GM18870 (cell line): ENCODE measurements around the gene CHST15.

ENCODE experiments used
- ATAC-seq: cut with Tn5 transposase; IDR thresholded peaks from one replicate; pipeline ENCODE4 v1.9.1; 2021; ENCODE audit warnings: moderate library complexity; ENCODE audit not compliant: unreplicated experiment

The CHST15 gene

DNA sequence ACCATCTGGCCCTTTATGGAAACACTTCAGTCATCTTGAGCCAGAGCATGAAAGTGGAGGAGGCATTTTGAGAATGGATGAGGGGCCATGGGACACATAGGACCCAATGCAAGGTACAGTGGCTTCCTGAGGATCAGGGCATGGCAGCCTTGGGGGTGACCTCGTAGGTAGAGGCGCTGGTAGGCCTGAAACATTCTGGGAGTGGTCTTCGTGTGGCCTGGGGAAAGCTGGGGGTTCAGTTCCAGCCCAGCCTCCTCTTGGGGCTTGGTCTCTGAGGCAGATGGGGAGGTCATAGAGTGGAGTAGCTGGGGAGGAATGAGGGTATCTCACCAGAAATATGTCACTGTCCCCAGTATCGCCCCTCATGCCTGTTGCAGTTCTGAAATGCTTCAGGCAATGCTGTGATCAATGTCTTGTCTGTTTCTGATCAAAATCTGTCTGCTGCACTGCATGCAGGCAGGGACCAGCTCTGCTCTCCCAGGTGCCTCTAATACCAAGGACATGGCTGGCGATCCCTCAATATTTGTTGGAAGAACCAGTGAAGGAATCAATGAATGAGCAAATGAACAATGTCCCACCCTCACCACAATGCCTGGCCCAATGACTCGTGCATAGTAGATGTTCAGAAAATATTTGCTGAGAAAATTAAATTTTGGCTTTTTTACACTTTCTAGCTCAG is 90.9 kb downstream of the CHST15 start:
- ATAC-seq: no peak

DNA sequence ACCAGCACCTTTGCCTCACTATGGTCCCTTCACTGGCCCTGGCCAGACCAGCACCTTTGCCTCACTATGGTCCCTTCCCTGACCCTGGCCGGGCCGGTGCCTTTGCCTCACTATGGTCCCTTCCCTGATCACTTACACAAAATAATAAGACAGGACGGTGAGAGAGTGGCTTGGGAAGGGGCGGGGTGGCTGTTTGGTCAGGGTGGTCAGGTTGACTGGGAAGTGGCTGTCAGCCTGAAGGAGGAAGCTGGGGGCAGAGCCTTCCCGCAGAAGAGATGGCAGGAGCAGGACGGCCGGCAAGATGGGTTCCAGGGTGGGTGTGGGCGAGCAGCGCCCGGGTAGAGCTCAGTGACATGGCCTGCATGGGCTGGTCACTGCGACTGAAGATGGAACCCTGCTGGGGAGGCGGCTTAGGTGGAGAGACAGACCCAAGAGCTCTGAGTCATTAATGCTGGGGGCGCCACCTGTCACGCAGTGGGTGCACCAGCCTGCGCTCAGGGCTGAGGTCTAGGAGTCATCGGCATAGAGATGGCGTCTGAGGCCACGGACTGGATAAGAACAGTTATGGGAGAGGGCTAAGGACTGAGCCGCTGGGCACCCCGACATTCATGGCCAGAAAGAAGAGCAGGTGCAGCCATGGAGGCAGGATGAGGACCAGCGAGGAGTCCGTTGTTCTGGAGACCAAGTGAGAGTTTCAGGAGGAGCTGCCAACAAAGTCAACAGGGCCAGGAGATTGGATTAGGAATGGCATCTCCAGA is 91.8 kb downstream of the CHST15 start:
- no peak for ATAC-seq

DNA sequence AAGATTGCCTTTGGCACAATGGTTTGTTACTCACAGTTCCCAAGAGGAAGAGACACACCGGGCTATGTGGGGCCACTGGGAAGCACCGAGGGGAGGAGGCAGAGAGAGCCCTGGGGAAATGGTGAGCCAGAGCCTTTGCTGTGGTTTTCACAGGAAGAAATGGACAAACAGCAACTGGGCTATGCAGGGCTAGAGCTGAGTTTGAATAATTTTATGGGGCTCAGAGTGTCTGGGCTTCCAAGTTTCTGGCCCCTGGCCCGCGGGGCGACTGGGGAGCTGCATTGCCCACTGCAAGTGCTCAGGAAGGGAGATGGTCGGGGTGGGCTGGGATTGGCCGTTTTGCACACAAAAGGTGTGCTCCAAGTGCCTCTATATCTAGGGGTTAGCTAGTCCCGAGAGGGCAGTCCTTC is 92.6 kb downstream of the CHST15 start:
- no peak for ATAC-seq

DNA sequence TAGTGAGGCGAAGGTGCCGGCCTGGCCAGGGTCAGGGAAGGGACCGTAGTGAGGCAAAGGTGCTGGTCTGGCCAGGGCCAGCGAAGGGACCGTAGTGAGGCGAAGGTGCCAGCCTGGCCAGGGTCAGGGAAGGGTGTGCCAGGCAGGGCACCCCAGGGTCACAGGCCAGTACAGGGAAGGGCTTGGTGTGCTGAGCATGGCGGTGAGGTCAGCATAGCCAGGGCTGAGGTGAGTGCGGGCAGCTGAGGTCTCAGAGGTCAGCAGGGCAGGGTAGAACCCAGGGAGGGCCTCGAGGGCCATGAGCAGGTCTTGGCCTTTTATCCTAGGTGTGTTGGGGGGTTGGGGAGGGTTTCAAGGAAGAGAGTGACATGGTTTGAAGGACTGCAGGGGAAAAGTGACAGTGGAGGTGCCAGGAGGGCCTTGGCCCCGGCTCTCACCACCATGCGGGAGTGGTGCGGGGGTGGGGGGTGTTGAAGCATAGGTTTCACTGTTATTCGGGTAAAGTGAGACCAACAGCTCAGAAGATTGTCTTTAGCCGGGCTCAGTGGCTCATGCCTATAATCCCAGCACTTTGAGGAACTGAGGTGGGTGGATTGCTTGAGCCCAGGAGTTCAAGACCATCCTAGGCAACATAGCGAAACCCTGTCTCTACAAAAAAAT is 93.3 kb downstream of the CHST15 start:
- no peak for ATAC-seq

DNA sequence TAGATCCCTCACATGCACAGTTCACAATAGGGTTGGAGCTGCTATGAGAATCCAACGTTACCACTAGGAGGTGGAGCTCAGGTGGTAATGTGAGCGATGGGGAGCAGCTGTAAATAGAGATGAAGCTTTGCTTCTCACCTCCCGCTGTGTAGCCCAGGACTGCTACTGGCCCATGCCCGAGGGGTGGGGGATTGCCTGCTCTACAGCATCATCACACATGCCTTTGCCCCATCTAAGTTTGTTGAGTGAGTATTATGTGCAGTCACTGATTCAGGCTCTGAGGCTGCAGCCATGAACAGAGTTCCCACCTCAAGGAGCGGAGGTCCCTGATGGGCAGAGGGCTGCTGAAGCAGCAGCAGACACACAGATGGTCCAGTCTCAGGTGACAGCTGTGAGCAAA is 94.1 kb downstream of the CHST15 start:
- no peak for ATAC-seq

DNA sequence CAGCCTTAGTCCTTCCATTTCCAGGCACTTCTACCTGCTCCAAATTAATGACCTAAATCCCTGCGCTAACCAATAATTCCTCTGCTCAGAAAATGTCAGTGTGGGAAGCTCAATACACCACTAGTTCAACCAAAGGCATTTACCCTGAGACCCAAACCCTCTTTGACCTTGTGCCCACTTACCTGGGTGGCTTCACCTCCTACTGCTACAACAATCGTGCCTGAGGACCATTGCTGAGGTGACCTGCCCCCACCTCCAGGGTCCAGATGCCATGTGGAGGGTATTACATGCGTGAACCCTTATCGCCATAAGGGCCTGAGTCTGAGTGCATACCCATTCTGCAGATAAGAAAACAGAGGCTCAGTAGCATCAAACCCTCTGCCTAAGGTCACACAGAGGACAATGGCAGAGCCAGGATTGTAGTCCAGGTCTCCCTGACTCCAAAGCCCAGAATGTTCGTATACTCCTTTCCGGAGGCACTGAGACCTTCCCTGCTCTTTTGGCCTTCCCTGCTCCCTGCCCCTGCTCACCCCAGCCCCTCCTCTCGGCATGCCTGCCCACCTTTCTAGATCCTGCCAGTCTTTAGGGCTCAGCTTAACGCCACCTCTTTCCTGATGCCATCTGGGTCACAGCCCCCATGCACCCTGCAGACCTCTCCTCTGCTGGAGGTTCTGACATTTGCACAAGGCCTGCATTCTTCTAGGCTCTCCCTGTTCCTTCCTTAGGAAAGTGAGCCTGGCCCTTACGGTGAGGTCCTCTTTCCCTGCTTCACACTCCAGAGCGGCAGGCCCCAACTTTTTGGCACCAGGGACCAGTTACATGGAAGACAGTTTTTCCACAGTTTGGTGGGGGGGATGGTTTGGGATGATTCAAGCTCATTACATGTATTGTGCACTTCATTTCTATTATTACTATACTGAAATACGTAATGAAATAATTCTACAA is 94.9 kb downstream of the CHST15 start:
- ATAC-seq: no peak

DNA sequence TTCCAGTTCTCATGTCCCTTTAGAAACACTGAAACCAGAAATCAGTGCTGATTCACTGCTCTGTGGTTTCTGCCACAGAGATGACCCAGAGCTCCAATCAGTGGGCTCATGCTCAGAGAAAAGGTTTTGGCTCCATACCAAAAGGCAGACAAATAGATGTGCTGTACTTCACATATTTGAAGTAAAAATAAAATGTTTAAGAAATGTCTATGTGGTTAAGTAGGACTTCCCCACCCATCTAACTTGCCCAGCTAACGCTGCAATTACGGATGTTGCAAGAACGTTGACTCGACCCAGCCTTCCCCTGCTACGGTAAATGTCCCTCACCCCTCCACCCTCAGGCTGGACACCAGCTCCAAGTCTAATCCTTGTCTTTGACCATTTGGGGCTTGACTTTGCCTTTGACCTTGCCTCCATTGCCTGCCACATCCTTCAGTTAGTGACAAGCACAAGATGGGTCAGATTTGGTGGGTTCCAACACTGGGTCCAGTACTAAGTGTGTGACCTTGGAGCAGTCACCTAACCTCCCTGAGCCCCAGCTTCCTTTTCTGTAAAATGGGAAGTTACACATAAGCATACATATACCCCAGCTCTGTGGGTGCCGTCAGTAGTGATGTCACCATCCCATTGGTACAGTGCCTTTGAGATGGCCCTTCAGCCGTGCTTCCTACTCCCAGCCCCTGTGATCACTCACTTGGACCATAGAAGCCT is 95.8 kb downstream of the CHST15 start:
- ATAC-seq: no peak

DNA sequence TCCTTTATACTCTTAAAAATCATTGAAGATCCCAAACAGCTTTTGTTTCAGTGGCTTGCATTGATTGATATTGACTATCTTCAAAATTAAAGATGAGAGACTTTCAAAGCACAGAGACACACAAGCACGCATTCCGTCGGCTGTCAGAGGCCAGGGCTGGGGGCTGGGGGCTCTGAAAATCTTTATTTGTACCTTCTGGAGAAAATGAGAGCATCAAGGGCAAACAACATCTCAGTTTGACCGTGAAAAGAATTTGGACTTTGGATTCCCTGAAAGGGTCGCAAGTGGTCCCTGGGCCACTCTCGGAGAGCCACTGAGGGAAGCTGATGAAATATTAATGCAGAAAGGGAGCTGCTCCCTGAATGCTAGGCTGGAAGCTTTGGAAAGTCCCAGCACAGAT is 96.4 kb downstream of the CHST15 start:
- ATAC-seq: no peak

DNA sequence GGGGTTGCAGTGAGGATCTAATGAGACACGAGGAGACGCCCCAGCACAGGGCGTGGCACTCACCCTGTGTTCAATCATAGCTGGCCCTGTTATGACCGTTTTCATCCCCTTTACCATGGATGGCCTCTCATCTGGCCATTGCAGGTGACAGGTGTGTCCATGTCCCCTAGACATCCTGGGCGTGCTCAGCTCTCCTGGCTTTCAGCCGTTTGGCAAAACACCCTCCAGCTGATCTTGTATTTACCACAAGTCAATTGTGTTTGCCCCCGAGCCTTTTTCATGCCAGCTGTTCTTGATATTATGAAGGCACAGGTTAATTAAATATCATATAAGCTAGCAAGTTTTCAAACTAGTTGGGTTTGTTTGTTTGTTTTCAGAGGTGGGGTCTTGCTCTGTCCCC is 97.1 kb downstream of the CHST15 start:
- no peak for ATAC-seq

DNA sequence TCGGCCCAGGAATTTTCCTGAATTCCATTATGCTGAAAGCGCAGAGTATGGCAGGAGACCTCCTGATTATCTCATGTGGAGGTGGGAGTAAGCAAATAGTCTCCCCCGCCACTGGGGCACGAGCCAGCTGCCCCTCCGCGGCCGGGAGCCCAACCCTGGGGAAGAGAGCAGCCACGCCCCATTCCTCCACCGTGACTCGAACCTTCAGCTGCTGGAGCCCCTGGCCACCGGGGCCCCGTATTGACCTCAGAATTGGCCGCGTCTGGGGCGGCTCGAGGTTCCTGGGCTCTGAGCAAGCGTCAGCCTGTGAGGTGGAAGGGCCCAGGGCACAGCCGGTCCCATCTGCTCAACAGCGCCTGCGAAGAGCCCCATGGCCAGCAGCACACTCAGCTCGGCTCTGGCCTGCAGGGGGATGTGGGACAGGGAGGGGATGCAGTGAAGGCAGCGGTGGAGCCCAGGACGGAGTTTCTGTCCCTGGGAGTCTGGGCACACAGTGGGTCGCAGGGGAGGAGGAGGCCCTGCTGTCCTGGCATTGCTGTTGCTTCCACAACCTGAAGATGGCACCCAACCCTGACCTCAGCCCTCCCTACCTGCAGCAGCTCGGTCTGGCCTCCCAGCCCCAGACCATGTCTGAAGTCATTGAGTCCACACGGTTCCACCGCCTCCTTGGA is 97.8 kb downstream of the CHST15 start:
- no peak for ATAC-seq

DNA sequence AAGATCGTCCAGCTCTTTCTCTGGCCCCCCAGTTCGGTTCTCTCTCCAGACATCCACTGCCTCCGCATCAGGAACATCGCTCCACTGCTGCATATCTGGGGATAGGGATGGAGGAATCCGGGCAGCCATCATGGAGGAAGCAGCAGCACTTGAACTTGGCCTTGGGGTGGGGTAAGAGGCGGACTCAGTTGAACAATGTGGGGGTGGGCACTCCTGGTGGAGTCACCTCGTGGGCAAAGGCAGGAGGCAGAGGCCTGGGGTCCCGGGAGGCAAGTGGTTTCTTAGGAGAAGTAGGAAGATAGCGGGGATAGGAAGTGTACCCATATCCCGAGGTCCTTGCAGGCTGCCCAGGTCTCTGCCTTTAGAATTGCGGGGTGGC is 98.3 kb downstream of the CHST15 start:
- ATAC-seq: no peak

DNA sequence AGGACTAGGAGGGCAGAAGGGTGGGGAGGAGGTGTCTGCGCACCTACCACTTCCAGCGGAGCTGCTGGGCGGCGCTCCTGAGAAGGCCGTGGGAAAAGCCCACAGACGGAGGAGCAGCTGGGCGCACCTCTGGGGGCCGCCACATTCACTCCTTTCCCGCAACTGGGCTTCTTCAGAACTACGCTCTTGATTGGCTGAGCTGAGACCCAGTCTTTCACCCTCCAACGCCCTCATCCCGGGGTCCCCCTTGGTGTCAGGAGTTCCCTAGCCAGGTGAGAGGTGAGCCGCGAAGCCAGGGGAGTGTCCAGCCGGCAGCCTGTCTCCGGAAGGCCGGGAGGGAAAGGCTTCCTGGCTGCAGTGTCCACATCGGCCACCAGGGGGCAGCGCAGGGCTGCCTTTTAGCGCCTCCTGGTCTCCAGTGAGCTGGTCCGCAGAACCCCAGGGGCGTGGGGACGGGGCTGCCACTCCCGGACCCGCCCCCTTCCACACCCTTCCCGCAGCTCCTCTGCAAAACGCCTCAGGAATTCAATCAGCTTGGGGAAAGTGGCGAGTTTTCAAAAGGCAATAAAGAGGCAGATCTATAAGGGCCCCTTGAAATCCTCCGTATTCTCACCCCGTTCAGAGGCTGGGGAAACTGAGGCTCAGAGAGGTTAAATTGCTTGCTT is 98.8 kb downstream of the CHST15 start:
- no peak for ATAC-seq

DNA sequence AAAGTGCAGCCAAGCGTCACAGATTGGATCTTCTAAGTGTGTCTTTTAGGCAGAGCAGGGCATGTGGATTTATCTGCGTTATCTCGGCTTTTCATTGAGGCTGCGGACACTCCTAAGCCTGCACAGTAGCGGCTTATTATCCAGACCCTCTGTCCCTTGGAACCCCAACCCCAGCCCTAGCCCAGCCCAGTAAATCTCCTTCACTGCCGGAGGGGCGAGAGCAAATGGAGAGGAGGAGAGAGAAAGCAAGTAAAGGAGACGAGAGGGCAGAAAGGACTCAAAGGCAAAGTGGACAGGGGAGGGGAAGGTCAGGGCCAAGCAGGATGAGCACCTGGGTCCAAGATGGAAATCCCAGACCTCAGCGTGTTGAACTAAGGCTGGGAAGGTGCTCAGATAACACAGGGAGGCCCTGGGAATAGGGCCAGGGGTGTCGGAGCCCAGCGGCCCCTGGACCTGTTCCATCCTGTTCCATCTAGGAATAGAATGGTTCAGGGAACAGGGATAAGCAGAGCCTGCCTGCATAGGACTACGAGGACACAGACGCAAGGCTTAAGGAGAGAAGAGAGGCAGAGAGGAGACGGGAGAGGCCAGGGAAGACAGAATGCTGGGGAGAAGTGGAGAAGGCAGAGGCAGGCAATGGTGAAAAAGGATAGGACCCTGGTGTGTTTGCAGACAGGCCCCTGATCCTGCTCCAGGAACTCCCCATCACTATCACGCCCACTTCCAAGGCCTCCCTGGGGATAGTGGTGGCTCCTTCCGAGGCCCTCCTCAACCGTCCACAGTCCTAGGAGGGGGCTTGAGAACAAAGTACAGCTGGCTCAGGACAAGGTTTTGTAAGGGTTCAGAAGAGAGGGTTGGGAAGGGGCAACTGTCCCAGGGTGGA is 99.6 kb downstream of the CHST15 start:
- no peak for ATAC-seq

DNA sequence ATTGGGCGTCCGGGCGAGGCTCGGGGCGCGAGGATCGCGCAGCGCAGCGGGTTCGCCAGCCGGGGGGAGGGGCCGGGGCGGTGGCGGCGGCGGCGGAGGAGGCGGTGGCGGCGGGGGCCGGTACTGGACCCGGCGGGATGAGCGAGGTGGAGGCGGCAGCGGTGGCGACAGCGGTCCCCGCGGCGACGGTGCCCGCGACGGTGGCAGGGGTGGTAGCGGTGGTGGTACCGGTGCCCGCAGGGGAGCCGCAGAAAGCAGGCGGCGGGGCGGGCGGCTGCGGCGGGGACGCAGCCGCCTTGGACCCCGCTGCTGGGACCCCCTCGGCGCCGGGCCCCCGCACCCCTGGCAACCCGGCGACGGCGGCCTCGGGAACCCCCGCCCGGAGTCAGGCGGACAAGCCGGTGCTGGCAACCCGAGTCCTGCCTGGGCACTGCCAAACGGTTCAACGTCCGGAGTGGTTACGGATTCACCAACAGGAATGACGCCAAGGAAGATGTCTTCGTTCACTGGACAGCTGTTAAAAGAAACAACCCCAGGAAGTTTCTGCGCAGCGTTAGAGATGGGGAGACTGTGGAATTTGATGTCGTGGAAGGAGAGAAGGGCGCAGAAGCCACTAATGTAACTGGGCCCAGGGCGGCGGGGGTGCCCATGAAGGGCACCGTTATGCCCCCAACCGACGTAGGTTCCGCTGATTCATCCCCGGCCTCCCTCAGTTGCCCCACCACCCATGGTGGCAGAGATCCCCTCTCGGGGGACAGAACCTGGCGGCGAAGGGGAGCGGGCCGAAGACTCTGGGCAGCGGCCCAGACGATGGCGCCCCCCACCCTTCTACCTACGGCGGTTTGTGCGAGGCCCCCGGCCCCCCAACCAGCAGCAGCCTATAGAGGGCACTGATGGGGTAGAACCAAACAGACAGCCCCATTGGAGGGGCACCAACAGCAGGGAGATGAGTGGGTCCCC is 101.5 kb downstream of the CHST15 start:
- ATAC-seq: no peak

DNA sequence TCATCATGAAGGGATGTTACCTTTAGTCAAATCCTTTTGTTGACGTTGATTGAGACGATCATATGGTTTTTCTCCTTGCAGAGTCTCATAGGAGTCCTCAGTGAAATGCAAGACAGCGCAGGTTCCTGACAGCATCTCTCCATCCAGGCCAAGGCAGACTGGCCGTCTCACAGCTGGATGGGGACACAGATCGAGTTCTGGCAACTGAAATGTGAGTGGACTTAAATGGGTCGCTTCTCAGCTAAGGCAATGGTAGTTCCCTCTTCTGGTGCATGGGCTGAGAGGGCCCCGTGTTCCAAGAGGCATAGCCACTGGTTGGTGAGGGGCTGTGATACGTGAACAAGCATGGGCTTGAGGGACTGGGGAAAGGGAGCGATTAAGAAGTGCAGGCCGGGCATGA is 102.5 kb downstream of the CHST15 start:
- no peak for ATAC-seq

DNA sequence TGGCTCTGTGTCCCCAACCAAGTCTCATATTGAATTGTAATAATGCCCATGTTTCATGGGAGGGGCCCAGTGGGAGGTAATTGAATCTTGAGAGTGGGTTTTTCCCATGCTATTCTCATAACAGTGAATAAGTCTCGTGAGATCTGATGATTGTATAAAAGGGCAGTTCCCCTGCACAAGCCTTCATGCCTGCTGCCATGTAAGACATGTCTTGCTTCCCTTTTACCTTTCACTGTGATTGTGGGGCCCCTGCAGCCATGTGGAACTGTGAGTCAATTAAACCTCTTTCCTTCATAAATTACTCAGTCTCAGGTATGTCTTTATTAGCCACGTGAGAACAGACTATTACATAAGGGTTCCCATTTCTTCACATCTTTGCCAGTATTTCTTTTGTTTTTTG is 104.7 kb downstream of the CHST15 start:
- ATAC-seq: no peak

DNA sequence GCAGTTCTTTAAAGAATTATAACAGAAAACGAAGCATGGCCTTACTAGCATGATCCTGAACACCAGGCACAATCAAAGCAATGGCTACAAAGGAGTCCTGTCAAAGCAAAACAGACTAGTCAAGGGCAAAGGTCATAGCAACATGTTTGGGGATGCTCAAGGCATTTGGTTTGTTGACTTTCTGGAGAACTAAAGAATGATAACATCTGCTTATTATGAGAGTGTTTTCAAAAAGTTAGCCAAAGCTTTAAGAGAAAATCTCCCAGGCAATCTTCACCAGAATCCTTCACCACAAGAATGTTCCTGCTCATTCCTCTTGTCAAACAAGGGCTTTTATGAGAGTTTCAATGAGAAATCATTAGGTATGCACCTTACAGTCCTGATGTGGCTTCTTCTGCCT is 106.7 kb downstream of the CHST15 start:
- ATAC-seq: no peak
